Heart left ventricle (tissue), 13 donors: ENCODE measurements around the gene MEF2A.

Experiments used
- POLR2A ChIP-seq, 2 donors: fragments of 450-650 bp; IDR thresholded peaks; one replicate each; pipeline ENCODE4 v1.6.1; 2017; ENCODE audit warnings: antibody characterized with exemption in 2 of 2, mild to moderate bottlenecking in 2 of 2, moderate library complexity in 2 of 2
- TF ChIP-seq, protein P1 (sequence below), 12 donors: fragments of 200-600 bp; sonication (generic) in 4 of 12; IDR thresholded peaks; one replicate each; pipeline versions ENCODE4 v1.5.0 to v1.8.0; 2018 to 2022; ENCODE audit warnings: antibody characterized with exemption in 12 of 12, mild to moderate bottlenecking in 5 of 12
- donor health status: ischemic (EF 13 %, LVEDD 7.1; RV severe dilation, severe dysfunction).
- donor health status: DM: no; HTN: yes; CAD: no.
- donor health status: DM: no; HTN: no; CAD: no.
- donor health status: ischemic (EF 25% LVEDD 6.9; RV normal size, moderate dysfunction).
- donor health status: ischemic (EF 25% LVEDD 5.7; RV mildly dilated, moderate dysfunction).
- donor health status: ischemic (EF 35%, LVEDD 5.7; RV mildly dilated, moderate dysfunction).
- donor health status: nonischemic (EF 11% LVEDD 7.7; RV severe dilation, severe dysfunction).
- donor health status: DM: yes; HTN: yes; CAD: no.
- donor health status: PGD.
- donor health status: ischemic (EF 29% LVEDD 5.4; RV normal size, mild dysfunction).
- donor health status: nonischemic (EF 23%, LVEDD 6.1; RV moderate dilation, normal function).

DNA sequence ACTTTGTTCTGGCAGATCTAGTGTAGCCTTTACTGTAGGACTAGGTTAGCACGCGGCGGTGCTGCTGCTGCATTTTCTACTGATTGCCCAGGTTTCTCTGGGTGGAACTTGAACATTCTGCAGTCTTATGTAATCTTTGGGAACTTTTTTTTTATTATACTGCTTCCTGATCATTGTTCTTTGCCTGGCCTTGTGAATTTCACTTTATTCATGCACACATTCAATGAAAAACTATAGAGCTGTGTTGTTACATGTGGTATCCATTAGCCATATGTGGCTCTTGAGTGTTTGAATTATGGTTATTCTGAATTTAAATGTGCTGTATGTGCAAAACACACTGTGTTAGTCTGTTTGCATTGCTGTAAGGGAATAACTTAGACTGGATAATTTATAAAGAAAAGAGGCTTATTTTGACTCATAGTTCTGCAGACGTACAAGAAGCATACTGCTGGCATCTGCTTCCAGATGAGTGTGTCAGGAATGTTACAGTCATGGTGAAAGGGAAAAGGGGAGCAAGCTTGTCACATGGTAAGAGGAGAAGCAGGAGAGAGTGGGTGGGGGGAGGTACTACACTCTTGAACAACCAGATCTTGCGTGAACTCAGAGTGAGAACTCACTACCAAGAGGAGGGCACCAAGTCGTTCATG, 26.5 kb downstream of the MEF2A start:
- TF ChIP-seq, protein P1, sequence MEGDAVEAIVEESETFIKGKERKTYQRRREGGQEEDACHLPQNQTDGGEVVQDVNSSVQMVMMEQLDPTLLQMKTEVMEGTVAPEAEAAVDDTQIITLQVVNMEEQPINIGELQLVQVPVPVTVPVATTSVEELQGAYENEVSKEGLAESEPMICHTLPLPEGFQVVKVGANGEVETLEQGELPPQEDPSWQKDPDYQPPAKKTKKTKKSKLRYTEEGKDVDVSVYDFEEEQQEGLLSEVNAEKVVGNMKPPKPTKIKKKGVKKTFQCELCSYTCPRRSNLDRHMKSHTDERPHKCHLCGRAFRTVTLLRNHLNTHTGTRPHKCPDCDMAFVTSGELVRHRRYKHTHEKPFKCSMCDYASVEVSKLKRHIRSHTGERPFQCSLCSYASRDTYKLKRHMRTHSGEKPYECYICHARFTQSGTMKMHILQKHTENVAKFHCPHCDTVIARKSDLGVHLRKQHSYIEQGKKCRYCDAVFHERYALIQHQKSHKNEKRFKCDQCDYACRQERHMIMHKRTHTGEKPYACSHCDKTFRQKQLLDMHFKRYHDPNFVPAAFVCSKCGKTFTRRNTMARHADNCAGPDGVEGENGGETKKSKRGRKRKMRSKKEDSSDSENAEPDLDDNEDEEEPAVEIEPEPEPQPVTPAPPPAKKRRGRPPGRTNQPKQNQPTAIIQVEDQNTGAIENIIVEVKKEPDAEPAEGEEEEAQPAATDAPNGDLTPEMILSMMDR (IDR thresholded peaks at IDR 0.05) = no peak
- no peak for TF ChIP-seq POLR2A (IDR thresholded peaks at IDR 0.05)
